ENCODE data around the gene TEX19. TPM values are rescaled to one million over a fixed set of nuclear protein-coding genes. Genes with fewer than 3 reads are reported as not detected.

TEX19 gene
- total and polyA plus RNA-seq, 11 donors: not detected

DNA sequence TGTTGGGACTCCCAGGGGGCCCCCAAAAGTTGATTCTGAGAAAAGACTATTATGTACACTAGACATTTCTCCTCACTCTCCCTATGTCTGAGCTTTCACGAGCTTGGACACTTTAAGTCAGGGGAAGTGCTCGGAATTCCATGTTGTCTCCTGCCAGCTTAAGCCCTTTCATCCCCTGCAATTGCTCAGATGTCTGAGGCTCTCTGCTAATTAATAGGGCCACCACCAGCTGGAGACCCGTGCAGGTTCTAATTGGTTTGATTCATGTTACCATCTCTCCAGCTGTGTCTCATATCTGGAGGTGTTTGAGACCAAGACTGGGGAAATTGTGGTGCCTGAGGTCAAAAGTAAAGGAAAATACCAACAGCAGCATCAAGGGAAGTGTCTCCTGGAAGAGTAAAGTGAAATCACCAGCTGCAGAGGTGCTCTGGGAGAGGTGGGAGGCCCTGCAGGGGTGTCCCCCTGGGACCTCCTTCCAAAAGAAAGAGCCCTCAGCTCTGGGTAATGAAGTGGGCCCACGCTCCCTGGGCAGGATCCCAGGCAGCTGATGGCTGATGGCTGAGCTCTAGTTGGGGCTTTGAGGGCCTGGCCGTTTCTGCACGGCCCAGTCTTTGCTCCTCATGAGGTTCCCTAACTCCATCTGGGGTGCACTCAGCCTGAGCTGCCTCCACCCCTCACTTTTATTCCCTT, 6.7 kb downstream of the TEX19 start:
- WGBS, 4 donors: 74 to 84% (median 78%) methylated on average over 6 of the region's 6 CpGs
- H3K36me3 ChIP-seq: no peaks in the 10 kb centered on the region
- no peak overlapping the region for H3K27ac ChIP-seq
- no peak overlapping the region for H3K4me3 ChIP-seq
- ATAC-seq (no peak), DNase-seq (no peak)
- H3K27me3 ChIP-seq: peaks cover 0 to 31% (median 5%) of the 10 kb centered on the region in 9 donors
- peaks cover 0 to 7% (median 3%) of the 10 kb centered on the region in 12 donors for H3K4me1 ChIP-seq
- H3K9me3 ChIP-seq: no peaks in the 10 kb centered on the region
- intact Hi-C loops (cut with DNase I): no loop called here
- TF ChIP-seq, protein P1, sequence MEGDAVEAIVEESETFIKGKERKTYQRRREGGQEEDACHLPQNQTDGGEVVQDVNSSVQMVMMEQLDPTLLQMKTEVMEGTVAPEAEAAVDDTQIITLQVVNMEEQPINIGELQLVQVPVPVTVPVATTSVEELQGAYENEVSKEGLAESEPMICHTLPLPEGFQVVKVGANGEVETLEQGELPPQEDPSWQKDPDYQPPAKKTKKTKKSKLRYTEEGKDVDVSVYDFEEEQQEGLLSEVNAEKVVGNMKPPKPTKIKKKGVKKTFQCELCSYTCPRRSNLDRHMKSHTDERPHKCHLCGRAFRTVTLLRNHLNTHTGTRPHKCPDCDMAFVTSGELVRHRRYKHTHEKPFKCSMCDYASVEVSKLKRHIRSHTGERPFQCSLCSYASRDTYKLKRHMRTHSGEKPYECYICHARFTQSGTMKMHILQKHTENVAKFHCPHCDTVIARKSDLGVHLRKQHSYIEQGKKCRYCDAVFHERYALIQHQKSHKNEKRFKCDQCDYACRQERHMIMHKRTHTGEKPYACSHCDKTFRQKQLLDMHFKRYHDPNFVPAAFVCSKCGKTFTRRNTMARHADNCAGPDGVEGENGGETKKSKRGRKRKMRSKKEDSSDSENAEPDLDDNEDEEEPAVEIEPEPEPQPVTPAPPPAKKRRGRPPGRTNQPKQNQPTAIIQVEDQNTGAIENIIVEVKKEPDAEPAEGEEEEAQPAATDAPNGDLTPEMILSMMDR (IDR thresholded peaks at IDR 0.05): no peak
- no peak for TF ChIP-seq POLR2A (IDR thresholded peaks at IDR 0.05)

DNA sequence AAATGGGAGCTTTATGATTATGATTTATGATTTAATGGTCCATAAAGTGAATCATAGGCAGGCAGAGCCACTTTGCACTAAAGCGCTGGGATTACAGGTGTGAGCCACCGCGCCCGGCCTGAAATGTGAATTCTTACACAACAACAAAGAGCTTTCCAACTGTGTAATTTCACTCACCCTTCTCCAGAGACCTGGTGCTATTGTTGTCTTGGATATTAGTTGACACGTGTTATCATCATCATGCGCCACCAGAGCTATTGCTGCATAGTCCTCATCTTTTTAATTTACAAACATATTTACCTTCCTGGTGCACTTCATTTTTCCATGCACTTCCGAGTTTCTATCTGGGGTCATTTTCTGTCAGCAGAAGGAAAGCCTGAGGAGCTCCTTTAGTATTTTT, 7.7 kb downstream of the TEX19 start:
- WGBS, 4 donors: 65 to 81% (median 74%) methylated on average over 7 of the region's 7 CpGs

DNA sequence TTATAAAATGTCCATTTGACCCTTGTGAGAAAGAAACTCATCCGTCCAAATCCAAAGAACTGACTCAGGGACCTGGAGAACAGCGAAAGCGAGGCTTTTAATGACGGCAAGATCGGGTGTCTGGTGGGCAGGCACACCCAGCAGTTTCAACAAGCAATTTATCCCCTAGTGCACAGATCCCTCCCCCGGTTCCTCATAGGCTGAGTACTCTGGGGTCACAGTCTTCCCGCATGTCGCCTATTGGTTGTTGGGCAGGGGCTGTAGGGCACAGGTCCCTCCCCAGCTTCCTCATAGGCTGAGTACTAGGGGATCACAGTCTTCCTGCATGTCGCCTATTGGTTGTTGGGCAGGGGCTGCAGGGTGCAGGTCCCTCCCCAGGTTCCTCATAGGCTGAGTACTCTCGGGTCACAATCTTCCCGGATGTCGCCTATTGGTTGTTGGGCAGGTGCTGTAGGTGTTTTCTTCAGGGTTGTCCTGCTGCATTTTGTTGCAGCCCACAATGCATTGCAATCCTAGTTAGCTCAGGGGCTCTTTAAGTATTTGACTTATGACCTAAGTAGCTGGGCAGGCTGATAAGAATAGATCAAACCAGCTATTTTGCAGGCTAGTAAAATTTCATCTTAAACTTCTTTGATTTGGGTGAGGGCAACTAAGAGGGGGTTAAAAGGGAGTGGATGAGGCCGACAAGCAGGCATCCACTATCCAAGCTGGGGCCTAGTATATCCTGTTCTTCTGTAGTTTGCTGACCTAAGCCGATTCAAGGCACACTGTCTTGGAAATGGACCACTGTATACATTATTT, 8.9 kb downstream of the TEX19 start:
- intact Hi-C loops (cut with DNase I): no loop called here
- peaks cover 0 to 29% (median 18%) of the 10 kb centered on the region in 12 donors for H3K4me1 ChIP-seq
- no peaks in the 10 kb centered on the region for H3K9me3 ChIP-seq
- TF ChIP-seq, protein P1 (IDR thresholded peaks at IDR 0.05): no peak
- no peak for TF ChIP-seq POLR2A (IDR thresholded peaks at IDR 0.05)
- H3K36me3 ChIP-seq: no peaks in the 10 kb centered on the region
- no peak overlapping the region for H3K27ac ChIP-seq
- H3K27me3 ChIP-seq: peaks cover 15 to 53% (median 25%) of the 10 kb centered on the region in 9 donors
- H3K4me3 ChIP-seq: no peak overlapping the region
- WGBS, 4 donors: 89 to 90% (median 89%) methylated on average over 14 of the region's 14 CpGs
- ATAC-seq: no peak
- no peak for DNase-seq

More for the DNA sequence above, 7.7 kb downstream of the TEX19 start:
- ATAC-seq (no peak), DNase-seq (no peak)
- Histone ChIP-seq H3K4me1 (peaks cover 0 to 17% (median 11%) of the 10 kb centered on the region in 12 donors), H3K9me3 (no peaks in the 10 kb centered on the region), H3K27me3 (peaks cover 9 to 41% (median 13%) of the 10 kb centered on the region in 9 donors), H3K4me3 (no peak overlapping the region), H3K27ac (no peak overlapping the region), H3K36me3 (no peaks in the 10 kb centered on the region)
- intact Hi-C loops (cut with DNase I): no loop called here
- TF ChIP-seq POLR2A (IDR thresholded peaks at IDR 0.05): no peak
- TF ChIP-seq, protein P1 (IDR thresholded peaks at IDR 0.05): no peak

DNA sequence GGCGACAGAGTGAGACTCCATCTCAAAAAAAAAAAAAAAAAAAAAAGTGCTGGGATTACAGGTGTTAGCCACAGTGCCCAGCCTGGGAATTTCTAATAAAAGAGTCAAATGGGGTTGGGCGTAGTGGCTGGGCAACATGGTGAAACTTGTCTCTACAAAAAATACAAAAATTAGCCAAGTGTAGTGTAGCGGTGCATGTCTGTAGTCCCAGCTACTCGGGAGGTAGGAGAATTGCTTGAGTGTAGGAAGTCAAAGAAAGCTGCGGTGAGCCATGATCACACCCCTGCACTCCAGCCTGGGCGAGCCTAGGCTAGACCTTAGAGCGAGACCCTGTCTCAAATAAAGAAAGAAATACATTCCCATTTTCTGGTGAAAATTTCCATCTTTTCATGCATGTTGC, 10.2 kb downstream of the TEX19 start:
- 91 to 94% (median 93%) methylated on average over 6 to 7 of the region's 7 CpGs for WGBS, 4 donors
- TF ChIP-seq POLR2A (IDR thresholded peaks at IDR 0.05): no peak
- TF ChIP-seq, protein P1 (IDR thresholded peaks at IDR 0.05): no peak
- intact Hi-C loops (cut with DNase I): no loop called here
- no peak overlapping the region for H3K27ac ChIP-seq
- ATAC-seq: no peak
- peaks cover 0 to 29% (median 19%) of the 10 kb centered on the region in 12 donors for H3K4me1 ChIP-seq
- H3K27me3 ChIP-seq: peaks cover 16 to 66% (median 28%) of the 10 kb centered on the region in 9 donors
- no peak overlapping the region for H3K4me3 ChIP-seq
- H3K9me3 ChIP-seq: no peaks in the 10 kb centered on the region
- DNase-seq: no peak
- no peaks in the 10 kb centered on the region for H3K36me3 ChIP-seq
